ENCODE measurements around the gene PBX2.
A peak's percentile ranks its signal among the peaks of the same experiment; 100 is the strongest.
"Not testable (repeated sequence)": the region's sequence is repeated elsewhere in the genome, so short reads cannot be mapped to it uniquely, and the experiment has no call there.

The PBX2 gene

GRCh38 chr6:32190054-32190851 is at the start of gene PBX2:
Gene PBX2 (minus strand): TSS chr6:32190202. CDS start chr6:32189915, 287 bp downstream.
- peak; percentile 66 to 71 (median 71) for DNase-seq (ENCODE audit: low read depth in 3 of 3, low spot score in 1 of 3)

DNA sequence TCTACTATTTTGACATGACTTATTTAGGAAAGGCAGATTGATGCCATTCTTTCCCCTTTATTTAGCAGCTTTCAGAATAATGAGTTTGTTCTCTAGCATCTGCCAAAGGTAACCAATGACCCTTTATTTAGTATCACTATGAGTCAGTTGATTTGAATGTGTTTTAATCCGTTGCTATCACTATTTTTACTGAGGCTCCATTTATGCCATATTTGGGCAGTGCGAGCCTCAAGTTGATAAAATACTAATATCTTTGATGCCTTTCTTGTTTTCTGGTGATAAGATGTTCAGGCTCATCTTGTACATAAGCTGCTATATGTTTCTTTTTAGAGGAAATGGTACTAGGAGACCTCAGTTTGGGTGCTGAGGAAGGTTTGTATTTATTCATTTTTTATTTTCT is 49.5 kb upstream of the PBX2 start:
- DNase-seq (ENCODE audit: low read depth in 3 of 3, low spot score in 1 of 3): no peak

DNA sequence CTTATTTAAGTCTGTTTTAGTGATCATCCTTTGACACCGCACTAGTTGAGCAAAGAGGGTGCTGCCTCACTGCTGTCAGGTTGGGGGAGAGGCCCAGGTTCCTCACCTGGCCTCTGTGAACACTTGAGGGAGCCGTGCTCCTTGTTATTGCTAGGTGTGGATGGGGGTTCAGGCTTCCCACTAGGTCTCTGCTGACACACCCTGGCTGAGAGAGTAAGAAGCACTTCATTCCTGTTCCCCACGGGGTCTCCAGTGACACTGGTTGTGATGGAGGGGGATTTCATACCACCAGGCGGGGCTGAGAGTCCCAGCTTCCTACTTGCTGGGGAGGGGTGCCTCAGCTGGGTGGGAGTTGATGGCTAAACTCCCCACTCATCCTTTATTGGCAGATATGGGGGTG is 44.9 kb upstream of the PBX2 start:
- no peak for DNase-seq (ENCODE audit: low read depth in 3 of 3, low spot score in 1 of 3)

- no peak for DNase-seq (ENCODE audit: low read depth in 3 of 3, low spot score in 1 of 3)
These were observed 36.4 kb upstream of the PBX2 start for GRCh38 chr6:32226434-32226833.

DNA sequence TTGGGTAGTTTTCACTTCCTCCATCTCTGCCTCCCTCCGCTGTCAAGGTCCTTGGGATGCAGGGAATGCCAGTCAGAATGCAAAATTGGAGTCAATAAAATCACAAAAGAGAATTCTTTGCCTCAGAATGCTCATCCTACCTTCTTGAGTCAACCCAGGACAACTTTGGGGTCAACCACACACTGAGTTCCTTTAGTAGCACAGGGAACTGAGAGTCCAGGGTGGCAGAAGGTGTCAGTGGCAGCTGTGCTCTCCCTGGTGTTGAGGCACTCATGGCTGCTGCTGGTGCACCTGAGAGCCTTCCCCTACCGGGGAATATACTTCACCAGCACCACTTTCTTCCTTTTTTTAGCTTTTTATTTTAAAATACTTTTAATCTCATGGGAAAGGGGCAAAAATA is 34.7 kb upstream of the PBX2 start:
- DNase-seq (ENCODE audit: low read depth in 3 of 3, low spot score in 1 of 3): no peak

GRCh38 chr6:32223258-32224235 is 33.5 kb upstream of the PBX2 start, which contains the start of gene NOTCH4:
Gene NOTCH4 (minus strand): TSS chr6:32224067. CDS start chr6:32223928, 139 bp downstream.
- no peak for DNase-seq (ENCODE audit: low read depth in 3 of 3, low spot score in 1 of 3)

- DNase-seq (ENCODE audit: low read depth in 3 of 3, low spot score in 1 of 3): no peak
These were observed 32.6 kb upstream of the PBX2 start for GRCh38 chr6:32222333-32223230.

- no peak for DNase-seq (ENCODE audit: low read depth in 3 of 3, low spot score in 1 of 3)
These were observed 30.0 kb upstream of the PBX2 start for GRCh38 chr6:32220021-32220420.

DNA sequence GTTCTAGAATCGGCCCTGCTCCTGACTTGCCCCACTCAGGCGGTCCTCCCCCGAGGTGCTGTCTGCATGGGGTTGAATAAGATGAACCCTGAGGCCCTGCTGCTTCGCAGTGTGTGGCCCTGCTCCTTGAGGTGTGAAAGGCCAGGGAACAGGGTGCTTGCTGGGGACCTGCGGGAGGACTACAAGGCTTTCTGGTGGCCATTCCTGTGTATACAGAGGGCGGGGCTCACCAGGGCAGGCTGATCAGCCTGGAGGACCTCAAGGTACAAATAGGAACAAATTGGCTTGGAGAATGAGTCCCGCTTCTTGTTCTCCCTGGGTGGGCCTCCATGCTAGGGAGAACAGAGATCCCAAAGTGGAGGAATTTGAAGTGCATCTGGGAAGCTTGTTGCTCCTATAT is 28.2 kb upstream of the PBX2 start:
- no peak for DNase-seq (ENCODE audit: low read depth in 3 of 3, low spot score in 1 of 3)

GRCh38 chr6:32216998-32217397 is 27.0 kb upstream of the PBX2 start:
- no peak for DNase-seq (ENCODE audit: low read depth in 3 of 3, low spot score in 1 of 3)

DNA sequence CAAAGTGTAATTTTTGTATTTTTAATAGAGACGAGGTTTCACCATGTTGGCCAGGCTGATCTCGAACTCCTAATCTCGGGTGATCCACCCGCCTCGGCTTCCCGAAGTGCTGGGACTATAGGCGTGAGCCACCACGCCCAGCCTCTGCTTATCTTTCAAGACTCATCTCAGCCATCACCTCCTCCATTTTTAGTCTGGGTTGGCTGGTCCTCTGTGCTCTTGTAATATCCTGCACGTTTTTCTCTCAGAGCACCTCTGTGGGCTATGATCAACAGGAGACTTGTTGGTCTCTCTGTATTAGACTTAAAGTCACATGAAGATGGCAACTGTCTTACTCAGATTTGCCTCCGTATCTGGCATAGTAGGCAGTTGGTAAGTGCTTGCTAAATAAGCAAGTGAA is 26.3 kb upstream of the PBX2 start:
- DNase-seq (ENCODE audit: low read depth in 3 of 3, low spot score in 1 of 3): no peak

DNA sequence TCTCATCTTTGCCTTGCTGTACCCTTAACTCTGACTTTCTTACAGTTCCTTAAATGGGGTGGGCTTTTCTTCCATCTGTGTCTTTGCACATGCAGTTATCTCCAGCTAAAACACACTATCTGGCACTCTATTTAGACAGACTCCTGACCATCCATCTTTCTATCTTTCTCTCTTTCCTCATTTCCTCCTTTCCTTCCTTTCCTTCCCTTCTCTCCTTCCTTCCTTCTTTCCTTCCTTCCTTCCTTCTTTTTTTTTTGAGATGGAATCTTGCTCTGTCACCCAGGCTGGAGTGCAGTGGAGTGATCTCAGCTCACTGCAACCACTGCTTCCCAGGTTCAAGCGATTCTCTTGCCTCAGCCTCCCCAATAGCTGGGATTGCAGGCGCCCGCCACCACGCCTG is 25.6 kb upstream of the PBX2 start:
- DNase-seq (ENCODE audit: low read depth in 3 of 3, low spot score in 1 of 3): no peak

GRCh38 chr6:32214126-32214525 is 24.1 kb upstream of the PBX2 start:
- no peak for DNase-seq (ENCODE audit: low read depth in 3 of 3, low spot score in 1 of 3)

- DNase-seq (ENCODE audit: low read depth in 3 of 3, low spot score in 1 of 3): no peak
These were observed 23.6 kb upstream of the PBX2 start for GRCh38 chr6:32213649-32214048.

DNA sequence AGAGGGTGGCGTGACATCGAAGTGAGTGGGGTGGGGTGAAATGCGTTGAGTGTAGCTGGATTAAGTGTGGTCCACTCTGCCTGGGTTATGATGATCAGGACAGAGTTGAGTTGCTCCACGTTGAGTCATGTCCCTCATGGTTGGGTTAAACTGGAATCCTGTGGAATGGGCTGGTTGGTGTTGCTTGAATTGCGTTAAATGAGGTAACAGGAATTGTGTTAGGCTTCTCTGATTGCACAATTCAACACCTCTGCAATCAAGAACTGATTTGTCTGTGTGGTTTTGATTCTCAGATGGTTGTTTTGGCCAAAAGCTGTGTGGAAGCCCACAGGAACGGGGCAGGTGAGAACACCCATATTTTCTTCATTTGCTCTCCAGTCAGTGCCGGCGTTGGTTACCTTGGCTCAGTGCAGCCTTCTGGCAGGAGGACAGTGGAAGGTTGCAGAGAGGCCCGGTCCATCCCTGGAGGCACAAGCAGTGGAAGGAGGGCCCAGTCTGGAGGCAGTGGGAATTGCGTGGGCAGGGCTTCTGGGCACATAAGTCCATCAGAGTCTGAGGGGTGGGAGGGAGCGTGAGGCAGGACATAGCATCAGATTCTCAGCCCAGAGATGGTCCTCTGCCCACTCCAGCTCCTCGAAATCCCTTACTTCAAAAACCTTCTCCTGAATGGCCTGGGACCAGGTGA is 22.2 kb upstream of the PBX2 start:
- DNase-seq (ENCODE audit: low read depth in 3 of 3, low spot score in 1 of 3): no peak

DNA sequence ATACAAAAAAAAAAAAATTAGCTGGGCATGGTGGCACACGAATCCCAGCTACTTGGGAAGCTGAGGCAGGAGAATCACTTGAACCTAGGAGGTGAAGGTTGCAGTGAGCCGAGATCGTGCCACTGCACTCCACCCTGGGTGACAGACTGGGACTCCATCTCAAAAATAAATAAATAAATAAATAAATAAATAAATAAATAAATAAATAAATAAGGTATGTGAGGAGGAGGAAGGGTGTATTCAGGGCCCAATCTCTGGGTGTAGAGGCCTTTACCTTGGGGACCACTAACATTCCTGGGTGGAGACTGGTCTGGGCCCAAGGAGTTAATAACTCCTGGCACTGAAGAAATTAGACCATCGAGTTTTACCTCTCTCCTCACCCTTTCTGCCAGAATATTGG is 21.4 kb upstream of the PBX2 start:
- DNase-seq (ENCODE audit: low read depth in 3 of 3, low spot score in 1 of 3): not testable (repeated sequence)

- DNase-seq (ENCODE audit: low read depth in 3 of 3, low spot score in 1 of 3): no peak
These were observed 20.2 kb upstream of the PBX2 start for GRCh38 chr6:32210191-32210601.

DNA sequence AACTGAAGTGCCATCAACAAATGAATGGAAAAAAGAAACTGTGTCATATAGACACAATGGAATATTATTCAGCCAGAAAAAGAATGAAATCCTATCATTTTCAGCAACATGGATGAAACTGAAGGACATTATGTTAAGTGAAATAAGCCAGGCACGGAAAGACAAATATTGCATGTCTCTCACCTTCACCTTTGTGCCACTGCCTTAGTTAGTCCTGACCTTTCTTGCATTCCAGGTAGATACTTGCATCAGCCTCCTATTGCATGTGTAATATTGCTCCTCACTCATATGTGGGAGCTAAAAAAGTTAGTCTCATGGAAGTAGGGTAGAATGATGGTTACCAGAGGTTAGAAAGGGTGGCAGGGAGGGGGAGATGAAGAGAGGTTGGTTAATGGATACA is 19.0 kb upstream of the PBX2 start:
- DNase-seq (ENCODE audit: low read depth in 3 of 3, low spot score in 1 of 3): no peak

- DNase-seq (ENCODE audit: low read depth in 3 of 3, low spot score in 1 of 3): no peak
These were observed 14.3 kb upstream of the PBX2 start for GRCh38 chr6:32204268-32204715.

Data from stimulated activated CD4-positive, alpha-beta T cell treated with anti-CD3 and anti-CD28 coated beads, TNF-alpha, amount 100 ng/mL, for 1 hour (primary cell).